Eye (tissue), 1 donor: ENCODE data around the gene MEF2C.

Source experiments
- DNase-seq: peaks from one replicate; pipeline ENCODE4 v3.0.0-alpha.2; 2015

Gene MEF2C

GRCh38 chr5:88746438-88746882, 136.5 kb downstream of the MEF2C start:
- DNase-seq = no peak

GRCh38 chr5:88745093-88745696, 137.8 kb downstream of the MEF2C start:
- DNase-seq = no peak

GRCh38 chr5:88743231-88743834, 139.7 kb downstream of the MEF2C start:
- no peak for DNase-seq

GRCh38 chr5:88741964-88742363, 141.0 kb downstream of the MEF2C start:
- DNase-seq = no peak

GRCh38 chr5:88740604-88741185, 142.3 kb downstream of the MEF2C start:
- DNase-seq = no peak

GRCh38 chr5:88736494-88736893, 146.5 kb downstream of the MEF2C start:
- no peak for DNase-seq

GRCh38 chr5:88734983-88735382, 148.0 kb downstream of the MEF2C start:
- no peak for DNase-seq

- DNase-seq = peak; percentile 26
Observed at GRCh38 chr5:88734191-88734640, 148.8 kb downstream of the MEF2C start.

- DNase-seq = no peak
Observed at GRCh38 chr5:88732862-88733261, 150.1 kb downstream of the MEF2C start.

- peak; percentile 5 for DNase-seq
Observed at GRCh38 chr5:88732181-88732633, 150.8 kb downstream of the MEF2C start.

GRCh38 chr5:88729829-88730182, 153.2 kb downstream of the MEF2C start:
- no peak for DNase-seq

- DNase-seq = peak; percentile 96
Observed at GRCh38 chr5:88729084-88729828, 153.7 kb downstream of the MEF2C start.

- DNase-seq = peak; percentile 66
Observed at GRCh38 chr5:88727705-88728313, 155.2 kb downstream of the MEF2C start.

- DNase-seq = no peak
Observed at GRCh38 chr5:88725454-88725853, 157.5 kb downstream of the MEF2C start.

- DNase-seq = peak; percentile 65
Observed at GRCh38 chr5:88724201-88724600, 158.8 kb downstream of the MEF2C start.

- peak; percentile 7 for DNase-seq
Observed at GRCh38 chr5:88722546-88723073, 160.4 kb downstream of the MEF2C start.

- DNase-seq = no peak
Observed at GRCh38 chr5:88719434-88719833, 163.6 kb downstream of the MEF2C start.

- DNase-seq = no peak
Observed at GRCh38 chr5:88718736-88719135, 164.2 kb downstream of the MEF2C start.

- DNase-seq = no peak
Observed at GRCh38 chr5:88716101-88716500, 166.9 kb downstream of the MEF2C start.

- no peak for DNase-seq
Observed at GRCh38 chr5:88715503-88715902, 167.5 kb downstream of the MEF2C start.

GRCh38 chr5:88713818-88714217, 169.2 kb downstream of the MEF2C start:
- DNase-seq = no peak

- DNase-seq = no peak
Observed at GRCh38 chr5:88708682-88709398, 174.1 kb downstream of the MEF2C start.
